Activated CD8-positive, alpha-beta memory T cell treated with anti-CD3 and anti-CD28 coated beads for 24 hours (primary cell): Measurements from ENCODE around the gene FCAMR.
"Not testable (repeated sequence)": the region's sequence is repeated elsewhere in the genome, so short reads cannot be mapped to it uniquely, and the experiment has no call there.

Source experiments
- DNase-seq: peaks from one replicate; pipeline ENCODE4 v3.0.0-alpha.2; 2020

The FCAMR gene

DNA sequence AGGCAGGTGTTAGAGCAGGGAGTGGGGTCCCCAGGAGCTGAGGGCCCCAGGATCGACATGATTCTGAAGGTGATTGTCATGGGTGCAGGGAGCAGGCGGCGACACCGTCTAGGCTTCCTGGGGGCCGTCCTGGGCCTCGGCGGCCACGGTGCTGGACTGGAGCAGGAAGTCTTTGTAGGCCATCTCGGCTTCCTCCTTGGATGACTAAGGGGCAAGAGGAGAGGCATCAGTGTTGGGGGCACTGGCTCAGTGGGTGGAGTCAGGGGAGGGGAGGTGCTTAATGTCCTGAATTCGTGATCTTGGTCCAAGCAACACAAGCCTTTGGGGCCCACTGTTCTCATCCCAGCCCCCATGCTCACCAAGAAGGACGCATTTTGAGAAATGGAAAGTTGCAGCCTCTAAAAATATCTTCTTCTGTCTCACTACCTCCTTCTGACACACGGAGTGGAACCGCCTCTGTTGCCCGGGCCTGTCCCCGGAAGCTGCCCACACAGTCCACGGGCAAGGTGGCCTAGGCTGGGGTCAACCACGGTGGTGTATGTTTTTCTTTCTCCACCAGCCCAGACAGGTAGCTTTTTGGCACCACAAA lies 40.0 kb downstream of the FCAMR start:
- peak; percentile 82 for DNase-seq

DNA sequence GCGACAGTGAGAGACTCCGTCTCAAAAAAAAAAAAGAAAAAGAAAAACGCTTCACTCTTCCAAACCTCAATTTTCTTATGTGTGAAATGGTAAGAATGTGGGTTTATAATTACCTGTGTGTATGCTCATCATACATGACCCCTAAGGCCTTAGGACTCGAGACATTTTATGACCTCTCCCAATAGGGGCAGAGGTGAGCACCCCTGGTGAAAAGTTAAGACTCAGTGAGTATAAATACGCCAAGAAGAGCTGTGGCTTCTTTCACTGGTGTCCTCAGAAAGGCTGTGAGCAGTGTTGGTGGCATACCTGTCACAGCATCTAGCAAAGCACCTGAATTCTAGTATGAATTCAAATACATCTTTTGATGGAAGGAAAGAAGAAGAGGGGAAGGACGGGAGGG lies 40.7 kb downstream of the FCAMR start:
- no peak for DNase-seq

DNA sequence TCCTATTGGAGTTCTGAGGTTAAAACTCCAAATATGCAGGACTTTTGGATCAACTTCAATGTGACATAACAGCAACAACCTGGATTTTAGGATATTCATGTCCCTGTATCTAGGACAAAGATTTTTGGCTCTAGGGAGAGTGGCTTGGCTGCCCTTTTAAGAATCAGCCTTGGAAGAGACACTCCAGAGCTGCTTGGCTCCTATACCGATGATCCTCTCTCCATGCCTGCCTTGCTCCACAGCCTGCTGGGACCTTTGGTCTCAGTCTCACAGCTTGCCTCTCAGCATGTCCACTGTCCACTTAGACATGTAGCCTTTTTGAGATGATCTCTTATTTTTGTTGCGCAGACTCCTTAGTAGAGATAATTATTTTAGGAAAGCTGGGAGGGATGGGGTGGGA lies 44.0 kb downstream of the FCAMR start:
- no peak for DNase-seq

DNA sequence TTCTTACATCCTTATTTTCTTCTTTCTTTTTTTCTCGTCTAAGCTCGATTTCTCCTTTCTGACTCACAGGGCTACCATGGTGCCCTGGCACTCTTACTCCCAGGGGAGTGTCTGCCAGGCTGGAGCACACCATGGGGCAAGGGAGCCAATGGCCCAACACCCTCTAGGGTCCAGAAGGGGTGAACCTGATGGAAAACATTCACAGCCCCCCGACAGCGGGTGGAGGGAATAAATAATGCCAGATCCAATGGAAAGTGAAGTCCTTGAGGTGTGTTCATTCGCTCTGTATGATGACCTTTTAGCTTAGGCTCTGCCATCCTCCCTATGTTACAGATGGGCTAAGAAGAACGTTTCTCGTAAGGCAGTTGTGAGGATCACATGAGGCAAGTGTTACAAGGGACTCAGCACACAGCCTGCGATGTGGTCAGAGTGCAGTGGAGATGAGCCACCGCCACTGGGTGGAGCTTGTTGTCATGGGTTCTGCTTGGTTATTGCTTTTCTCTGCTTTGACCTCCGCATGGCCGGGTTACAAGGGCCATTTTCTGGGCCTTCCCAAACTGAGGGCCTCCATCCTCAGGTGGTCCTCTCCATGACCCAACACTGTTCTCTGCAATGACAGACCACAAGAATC lies 45.0 kb downstream of the FCAMR start:
- no peak for DNase-seq

DNA sequence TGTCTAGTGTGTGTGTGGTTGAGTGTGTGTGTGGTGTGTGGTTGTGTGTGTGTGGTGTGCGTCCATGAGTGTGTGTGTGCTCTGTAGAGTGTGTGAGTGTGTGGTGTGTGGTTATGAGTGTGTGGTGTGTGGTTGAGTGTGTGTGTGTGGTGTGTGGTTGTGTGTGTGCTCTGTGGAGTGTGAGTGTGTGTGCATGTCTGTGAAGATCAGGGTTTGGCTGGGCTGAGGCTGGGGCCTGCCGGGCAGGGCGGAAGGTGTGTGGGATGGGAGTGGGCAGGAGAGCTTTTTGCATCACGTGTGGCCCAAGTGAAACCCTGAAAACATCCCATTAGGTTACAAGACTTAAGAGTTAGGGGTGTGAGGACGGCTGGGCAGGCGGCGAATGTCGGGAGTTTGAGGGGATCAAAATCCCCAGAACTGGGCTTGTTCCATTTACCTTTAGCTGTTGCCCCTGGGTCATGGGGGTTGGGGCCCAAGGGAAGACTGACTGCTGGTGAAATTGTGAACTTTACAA lies 45.6 kb downstream of the FCAMR start:
- DNase-seq, result no peak

DNA sequence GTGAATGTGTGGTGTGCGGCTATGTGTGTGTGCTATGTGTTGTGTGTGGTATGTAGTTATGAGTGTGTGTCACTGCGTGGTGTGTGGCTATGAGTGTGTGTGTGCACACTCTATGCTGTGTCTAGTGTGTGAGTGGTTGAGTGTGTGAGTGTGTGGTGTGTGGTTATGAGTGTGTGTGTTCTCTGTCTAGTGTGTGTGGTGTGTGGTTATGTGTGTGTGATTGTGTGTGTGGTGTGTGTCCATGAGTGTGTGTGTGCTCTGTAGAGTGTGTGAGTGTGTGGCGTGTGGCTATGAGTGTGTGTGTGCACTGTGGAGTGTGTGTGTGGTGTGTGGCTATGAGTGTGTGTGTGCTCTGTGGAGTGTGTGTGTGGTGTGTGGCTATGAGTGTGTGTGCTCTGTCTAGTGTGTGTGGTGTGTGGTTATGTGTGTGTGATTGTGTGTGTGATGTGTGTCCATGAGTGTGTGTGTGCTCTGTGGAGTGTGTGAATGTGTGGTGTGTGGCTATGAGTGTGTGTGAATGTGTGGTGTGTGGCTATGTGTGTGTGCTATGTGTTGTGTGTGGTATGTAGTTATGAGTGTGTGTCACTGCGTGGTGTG lies 46.2 kb downstream of the FCAMR start:
- DNase-seq, result not testable (repeated sequence)

DNA sequence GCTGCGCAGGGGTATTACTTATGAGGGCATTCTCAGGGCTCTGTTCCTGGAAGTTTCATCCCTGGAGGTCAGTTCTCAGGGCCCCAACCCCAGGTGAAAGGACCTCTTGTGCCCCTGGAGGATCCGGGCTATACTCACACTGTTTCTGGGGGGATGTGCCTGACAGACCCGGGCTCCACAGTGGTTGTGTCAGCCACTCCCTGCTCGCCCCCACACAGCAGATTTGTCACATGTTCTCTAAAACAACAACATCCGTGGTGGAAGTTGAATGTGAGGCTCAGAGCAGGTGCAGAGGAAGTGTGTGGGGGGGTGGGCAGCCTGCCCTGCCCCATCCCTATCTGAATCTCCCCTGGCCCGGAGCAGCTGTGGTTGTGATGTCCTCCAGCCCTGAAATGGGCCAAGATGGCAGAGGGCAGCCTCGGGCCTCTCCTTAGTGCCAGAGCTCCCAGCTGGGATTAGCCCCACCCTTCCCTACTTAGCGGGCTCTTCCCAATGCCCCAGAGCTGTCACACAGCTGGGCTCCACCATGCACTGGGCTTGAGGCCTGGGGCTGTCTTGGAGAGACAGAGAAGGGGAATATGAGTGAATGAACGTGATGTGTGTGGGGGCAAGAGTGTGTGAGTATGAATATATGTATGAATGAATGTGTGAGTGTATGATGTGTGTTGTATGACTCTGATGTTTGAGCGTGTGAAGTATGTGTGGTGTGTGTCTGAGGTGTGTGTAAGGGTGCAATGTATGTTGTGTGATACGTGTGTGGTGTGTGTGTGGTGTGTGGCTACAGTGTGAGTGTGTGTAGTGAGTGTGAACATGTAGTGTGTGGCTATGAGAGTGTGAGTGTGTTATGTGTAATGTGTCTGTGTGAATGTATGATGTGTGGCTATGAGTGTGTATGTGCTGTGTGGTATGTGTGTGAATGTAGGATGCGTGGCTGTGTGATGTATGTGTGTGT lies 47.0 kb downstream of the FCAMR start:
- DNase-seq, result peak; percentile 86

DNA sequence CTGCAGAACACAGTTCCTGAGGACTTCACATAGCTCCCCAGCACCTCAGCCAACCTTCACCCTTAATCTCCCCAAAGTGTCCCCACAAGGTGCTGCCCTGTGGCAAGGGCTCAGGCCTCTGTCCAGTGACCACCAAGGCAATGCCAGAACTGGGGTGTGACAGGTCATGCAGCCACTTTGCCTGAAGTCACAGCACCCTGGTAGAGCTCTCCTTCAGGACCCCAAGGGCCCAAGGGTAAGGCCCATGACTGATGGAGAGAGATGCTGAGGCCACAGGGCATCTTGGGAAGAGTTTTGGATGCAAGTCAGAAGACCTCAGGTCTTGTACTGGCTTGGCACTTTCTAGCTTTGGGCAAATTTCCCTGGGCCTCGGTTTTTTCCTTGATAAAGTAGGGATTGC lies 47.7 kb downstream of the FCAMR start:
- DNase-seq, result no peak

DNA sequence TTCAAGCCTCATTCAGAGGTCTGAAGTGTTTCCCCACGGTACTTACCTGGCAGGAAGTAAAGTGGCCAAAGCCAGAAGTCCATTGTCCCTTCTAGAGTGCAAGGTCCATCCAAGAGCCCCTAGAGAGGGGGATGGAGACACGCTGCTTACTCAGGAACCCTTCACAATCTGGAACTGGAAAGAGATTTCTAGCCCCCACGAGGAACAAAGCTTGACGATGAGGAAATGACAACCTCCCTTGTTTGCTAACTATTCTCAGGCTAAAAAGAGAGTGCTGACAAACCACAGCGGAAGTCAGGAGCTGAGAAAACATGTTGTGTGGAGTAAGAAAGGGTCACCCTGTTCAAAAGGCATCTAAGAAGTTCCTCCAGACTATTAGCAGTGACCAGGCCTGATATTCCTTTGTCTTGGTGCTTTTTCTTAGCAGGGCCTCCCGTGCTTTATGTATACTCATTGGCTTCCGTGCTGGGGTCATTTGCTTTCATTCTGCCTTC lies 48.4 kb downstream of the FCAMR start, which contains the start of gene FCMR:
Gene FCMR, minus strand, starts transcription at position 170 of the 494 bp plus-strand sequence. Its CDS starts 87 bp downstream, at position 83.
- DNase-seq, result no peak

DNA sequence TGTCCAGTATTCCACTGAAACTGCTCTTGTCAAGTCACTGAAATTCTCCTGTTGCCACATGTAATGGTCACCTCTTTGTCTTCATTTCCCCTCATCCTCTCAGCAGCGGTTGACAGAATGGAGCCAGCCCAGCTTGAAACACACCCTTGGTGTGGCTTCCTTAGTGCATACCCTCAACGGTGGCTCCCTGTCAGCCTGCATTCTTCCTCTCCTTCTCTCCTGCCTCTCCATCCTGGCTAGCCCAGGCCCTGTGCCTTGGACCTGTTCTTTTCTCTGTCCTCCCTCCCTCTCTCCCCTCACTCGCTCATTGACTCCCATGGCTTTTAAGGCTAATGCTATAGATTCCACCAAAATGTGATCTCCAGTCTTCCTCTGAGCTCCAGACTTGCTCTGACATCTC lies 52.2 kb downstream of the FCAMR start:
- no peak for DNase-seq

DNA sequence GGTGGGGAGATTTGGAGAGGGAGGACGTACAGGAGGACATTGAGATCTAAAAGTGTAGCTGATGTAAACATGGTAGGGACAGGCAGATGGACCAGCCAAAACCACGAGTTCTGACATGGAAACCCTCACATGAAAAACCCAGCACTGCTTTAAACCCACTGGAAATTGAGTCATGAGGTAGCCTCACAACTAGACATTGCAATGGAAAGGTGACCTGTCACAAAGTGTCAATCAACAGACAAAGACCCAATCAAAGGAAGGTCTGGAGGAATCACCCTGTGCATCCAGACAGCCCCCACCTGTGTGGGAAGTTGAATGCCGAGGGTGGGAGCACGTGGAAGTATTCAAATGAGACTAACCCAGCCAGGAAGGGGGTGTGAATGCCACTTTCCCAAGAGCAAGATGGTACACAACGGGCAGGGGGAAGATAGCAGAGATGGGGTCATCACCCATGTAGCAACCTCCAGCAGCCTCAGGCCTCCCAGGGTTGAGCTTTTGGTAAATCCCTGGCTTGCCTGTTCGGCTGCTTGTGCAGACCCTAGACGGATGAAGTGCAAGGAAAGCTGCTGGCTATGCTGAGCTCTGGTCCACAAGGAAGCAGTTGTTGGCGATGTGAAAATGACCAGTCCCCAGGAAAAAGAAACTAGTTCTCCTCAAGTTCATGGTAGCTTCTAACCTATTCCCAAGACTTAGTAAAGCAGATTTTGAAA lies 54.1 kb downstream of the FCAMR start:
- DNase-seq, result no peak

DNA sequence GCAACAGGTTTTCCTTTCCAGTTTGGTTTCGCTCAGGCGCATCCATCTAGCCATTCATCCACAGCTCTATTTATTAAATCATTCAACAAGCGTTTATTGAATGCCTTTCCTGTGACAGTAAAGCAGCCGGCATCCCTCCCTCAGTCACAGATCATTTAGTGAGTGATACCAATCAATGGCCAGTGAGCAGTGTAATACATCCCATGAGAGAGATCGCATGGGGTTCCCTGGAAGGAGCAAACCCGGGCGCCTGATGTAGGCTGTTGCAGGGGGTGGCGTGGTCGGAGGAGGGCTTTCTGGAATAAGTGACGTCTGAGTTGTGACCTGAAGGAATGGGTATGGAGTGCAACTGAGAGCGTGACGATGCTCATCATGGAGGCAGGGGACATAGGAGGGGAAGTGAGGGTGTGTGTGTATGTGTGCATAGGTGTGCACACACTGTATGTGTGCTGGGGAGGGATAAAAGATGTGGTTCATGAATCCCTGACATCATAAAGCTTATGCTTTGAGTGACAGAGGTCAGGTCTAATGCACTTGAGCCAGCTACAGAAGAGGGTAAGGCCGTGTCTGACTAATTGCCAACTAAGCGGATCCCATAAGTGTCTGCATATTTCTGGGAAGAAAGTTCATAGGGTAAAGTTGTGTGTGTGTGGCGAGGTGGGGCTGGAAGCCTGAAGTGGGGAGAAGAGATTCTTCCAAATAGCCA lies 55.1 kb downstream of the FCAMR start:
- no peak for DNase-seq

DNA sequence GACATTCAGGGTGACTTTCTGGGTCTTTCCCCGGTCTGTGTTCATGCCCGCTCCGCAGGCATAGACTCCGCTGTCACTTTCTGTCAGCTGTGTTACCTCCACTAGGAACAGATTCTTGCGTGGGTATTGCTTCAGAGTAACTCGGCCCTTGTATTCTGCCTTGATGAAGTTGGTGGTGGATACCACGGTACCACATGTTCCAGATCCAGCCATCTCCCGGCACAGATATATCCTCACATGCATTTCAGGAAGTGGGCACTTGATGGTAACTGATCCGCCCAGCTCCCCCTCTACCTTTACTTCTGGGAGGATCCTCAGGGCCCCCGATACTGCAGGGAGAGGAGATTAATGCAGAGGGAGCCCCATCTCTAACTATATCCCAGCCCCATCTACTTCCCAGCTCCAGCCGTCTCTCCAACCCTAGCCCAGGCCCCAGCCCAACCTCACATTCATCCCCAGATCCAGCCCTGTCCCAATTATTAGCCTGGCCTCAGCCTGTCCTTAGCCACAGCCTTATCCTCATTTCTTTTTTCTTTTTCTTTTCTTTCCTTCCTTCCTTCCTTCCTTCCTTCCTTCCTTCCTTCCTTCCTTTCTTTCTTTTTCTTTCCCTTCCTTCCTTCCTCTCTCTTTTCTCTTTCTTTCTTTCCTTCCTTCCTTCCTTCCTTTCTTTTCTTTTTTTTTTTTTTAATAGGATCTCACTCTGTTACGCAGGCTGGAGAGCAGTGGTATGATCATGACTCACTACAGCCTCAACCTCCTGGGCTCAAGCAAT lies 56.3 kb downstream of the FCAMR start:
- no peak for DNase-seq

DNA sequence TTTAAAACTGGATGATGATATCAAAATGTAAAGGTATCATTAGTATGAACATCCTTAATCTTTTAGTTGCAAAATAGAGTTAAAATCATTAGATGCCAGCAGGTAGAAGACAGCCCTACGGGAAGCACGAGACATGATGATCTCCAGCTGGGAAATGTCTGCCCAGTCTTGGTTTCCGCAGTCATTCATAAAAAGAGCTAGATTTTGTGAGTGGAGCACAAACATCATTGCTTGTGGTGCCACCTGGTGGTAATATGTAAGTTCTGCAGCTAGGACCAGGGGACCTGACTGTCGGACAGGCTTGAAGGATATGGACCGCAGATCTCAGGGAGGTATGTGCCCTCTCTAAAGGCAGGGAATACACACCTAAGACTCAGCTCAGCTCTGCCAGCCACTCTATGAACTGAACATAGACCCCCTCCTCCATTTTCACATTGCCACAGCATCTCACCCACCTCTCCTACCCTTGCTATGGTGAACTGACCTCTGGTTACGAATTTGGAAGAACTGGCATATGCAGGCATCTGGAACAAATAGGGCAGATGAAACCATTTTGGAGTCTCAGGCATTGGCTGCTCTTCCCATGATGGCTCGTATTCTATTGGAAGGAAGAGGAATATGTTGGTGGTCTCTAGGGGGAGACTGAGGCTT lies 57.7 kb downstream of the FCAMR start:
- peak; percentile 83 for DNase-seq

DNA sequence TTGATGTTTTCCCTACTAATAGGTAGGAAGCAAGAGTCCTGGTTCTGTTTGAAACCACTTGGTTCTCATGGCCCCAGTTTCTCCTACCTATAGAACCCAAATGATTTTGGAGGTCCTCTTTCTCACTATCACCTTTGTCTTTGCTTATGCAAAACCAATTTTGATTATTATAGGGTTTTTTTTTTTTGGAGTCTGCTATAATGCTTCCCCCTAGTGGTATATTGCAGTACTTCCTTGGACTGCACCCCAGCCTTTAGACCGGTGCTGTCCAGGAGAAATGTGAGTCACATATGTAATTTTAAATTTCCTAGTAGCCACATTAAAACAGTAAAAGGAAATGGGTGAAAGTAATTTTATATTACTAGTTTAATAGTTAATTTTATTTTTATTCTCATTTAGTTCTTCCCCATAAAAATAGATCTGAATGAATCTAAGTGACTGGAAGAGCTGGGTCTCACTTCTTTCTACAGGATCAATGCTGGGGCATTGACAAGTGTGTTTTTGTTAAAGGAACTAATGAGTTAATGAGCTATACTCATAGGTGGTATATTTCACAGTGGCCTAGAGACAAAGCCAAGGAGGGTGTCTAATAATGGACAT lies 59.1 kb downstream of the FCAMR start:
- DNase-seq, result no peak

DNA sequence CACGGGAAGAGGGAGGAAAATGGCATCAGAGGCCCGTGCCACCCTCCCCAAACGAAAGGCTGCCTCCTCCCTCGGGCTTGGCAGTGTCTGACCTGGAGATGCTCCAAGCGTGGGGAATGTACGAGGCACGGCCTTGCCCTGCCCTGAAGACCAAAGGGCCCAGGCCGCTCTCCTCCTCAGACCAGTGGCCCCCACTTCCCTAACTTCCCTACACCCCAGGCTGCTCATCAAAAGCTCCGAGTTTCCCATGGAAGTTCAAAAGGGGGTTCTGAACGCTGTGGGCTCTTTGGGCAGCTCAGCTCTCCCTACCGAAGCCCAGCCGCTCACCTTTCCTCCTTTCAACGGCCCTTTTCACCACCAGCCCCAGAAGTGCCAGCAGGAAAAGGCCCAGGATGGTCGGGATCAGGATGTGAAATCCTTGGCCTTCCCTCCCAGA lies 60.4 kb downstream of the FCAMR start:
- no peak for DNase-seq

DNA sequence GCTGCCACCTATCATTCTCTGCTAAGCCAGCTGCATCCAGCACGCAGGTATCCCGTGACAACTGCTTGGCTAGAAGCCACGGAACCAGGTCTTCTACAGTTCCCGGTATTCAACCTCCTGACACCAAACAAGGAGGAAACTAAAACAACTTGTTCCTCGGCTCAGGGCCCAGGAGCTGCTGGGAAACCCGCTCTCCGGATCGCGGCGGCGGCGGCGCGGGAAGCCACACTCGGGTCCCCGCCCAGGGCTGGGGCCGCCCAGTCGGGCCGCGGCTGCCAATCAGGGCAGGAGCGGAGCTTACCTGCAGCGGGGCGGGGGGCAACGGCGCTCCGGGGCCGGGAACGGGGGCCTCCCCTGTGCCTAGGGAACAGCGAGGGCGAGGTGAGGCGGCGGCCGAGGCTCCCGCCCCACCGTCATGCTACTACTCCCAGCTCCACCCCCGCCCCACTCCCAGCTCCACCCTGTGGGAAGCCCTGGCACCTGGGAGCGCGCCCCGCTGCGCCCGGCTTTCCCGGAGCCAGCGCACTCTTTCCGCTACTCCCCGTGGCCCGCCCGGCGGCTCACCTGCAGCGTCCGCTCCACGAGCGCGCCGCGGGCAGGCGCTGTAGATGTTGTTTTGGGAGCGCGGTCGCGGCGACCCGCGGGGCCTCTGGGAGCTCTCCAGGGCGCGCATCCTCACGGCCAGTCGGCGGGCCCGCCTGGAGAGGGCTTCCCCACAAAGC lies 60.9 kb downstream of the FCAMR start:
- no peak for DNase-seq

DNA sequence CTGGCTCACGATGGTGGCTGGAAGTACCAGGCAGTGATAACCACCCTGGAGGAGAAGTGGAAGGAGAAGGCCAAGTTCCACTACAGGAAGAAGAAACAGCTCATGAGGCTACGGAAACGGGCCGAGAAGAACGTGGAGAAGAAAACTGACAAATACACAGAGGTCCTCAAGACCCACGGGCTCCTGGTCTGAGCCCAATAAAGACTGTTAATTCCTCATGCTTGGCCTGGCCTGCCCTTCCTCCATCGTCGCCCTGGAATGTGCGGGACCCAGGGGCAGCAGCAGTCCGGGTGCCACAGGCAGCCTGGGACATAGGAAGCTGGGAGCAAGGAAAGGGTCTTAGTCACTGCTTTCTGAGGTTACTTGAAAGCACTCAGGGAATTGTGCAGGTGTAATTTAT lies 62.2 kb downstream of the FCAMR start:
- DNase-seq, result no peak
